PC-9 (cell line): ENCODE data around the gene CLASP1. TPM values are rescaled to one million over a fixed set of nuclear protein-coding genes. Genes with fewer than 3 reads are reported as not detected.
"Not testable (repeated sequence)": the region's sequence is repeated elsewhere in the genome, so short reads cannot be mapped to it uniquely, and the experiment has no call there.

Source experiments
- BruUV-seq: library from RNA; stranded (reverse); fragments of 400-500 nt; replicated peaks from 2 replicates; lab custom pipeline; 2021; lab: Mats Ljungman, UMichigan
- CTCF ChIA-PET: fragments of 300-600 bp; sonication (Branson Sonifier 250); formaldehyde crosslinking; loops from one replicate; lab custom pipeline; 2022; ENCODE audit warnings: antibody characterized with exemption; lab: Charles Lee
- POLR2A ChIA-PET: fragments of 300-600 bp; sonication (Branson Sonifier 250); formaldehyde crosslinking; loops from one replicate; lab custom pipeline; 2022; ENCODE audit warnings: antibody characterized with exemption; ENCODE audit not compliant: unreplicated experiment; lab: Charles Lee
- DNase-seq, 2 experiments: peaks; one replicate each; pipeline versions ENCODE4 v3.0.0 to v3.0.0-alpha.2; 2015 to 2022; ENCODE audit warnings: mixed read lengths in 1 of 2
- H2AFZ ChIP-seq: fragments of 200-600 bp; sonication (generic); 2 replicates; pipeline ENCODE4 v1.8.1; 2017; ENCODE audit warnings: antibody characterized with exemption
- H3F3A ChIP-seq: fragments of 200-600 bp; sonication (generic); 2 replicates; pipeline ENCODE4 v1.8.1; 2017; ENCODE audit warnings: antibody characterized with exemption, mild to moderate bottlenecking, low read depth; ENCODE audit not compliant: insufficient read depth
- H3K27ac ChIP-seq: fragments of 200-600 bp; sonication (generic); 2 replicates; pipeline ENCODE4 v1.6.1; 2016; ENCODE audit warnings: mixed run types
- H3K27me3 ChIP-seq: fragments of 200-600 bp; sonication (generic); 2 replicates; pipeline ENCODE4 v1.6.1; 2016; ENCODE audit warnings: low read depth, mixed run types; ENCODE audit not compliant: insufficient read depth
- H3K36me3 ChIP-seq: fragments of 200-600 bp; sonication (generic); 2 replicates; pipeline ENCODE4 v1.6.1; 2016; ENCODE audit warnings: low read depth, mixed run types
- H3K4me1 ChIP-seq: fragments of 200-600 bp; sonication (generic); replicated peaks from 2 replicates; pipeline ENCODE4 v1.6.1; 2016; ENCODE audit warnings: mixed run types; ENCODE audit not compliant: insufficient read depth
- H3K4me2 ChIP-seq: fragments of 200-600 bp; sonication (generic); 2 replicates; pipeline ENCODE4 v1.6.1; 2017; ENCODE audit warnings: mixed run types
- H3K4me3 ChIP-seq: fragments of 200-600 bp; sonication (generic); 2 replicates; pipeline ENCODE4 v1.6.1; 2016; ENCODE audit warnings: mixed run types
- H3K79me2 ChIP-seq: fragments of 200-600 bp; sonication (generic); 2 replicates; pipeline ENCODE4 v1.6.1; 2017; ENCODE audit warnings: low read depth, mixed run types
- H3K9me2 ChIP-seq: fragments of 200-600 bp; sonication (generic); 2 replicates; pipeline ENCODE4 v1.8.1; 2017; ENCODE audit warnings: mild to moderate bottlenecking; ENCODE audit not compliant: insufficient read depth
- H3K9me3 ChIP-seq: fragments of 200-600 bp; sonication (generic); 2 replicates; pipeline ENCODE4 v1.8.1; 2016; ENCODE audit warnings: low read depth; ENCODE audit not compliant: insufficient read depth
- H4K20me1 ChIP-seq: fragments of 200-600 bp; sonication (generic); 2 replicates; pipeline ENCODE4 v1.8.1; 2017; ENCODE audit not compliant: insufficient read depth
- CTCF ChIP-seq: fragments of 200-600 bp; sonication (generic); conservative IDR thresholded peaks from 2 replicates; pipeline ENCODE4 v1.6.1; 2017; ENCODE audit warnings: mixed run types, antibody characterized with exemption, mild to moderate bottlenecking, moderate library complexity
- EZH2 ChIP-seq: fragments of 200-600 bp; sonication (generic); IDR thresholded peaks from 2 replicates; pipeline ENCODE4 v1.8.0; 2017; ENCODE audit warnings: antibody characterized with exemption, low read depth
- intact Hi-C: fragments of 100-400 bp; cut with micrococcal nuclease; formaldehyde crosslinking; loops from one replicate; pipeline ENCODE4 v1.10.0; 2022; ENCODE audit not compliant: unreplicated experiment
- total RNA-seq: library from RNA; stranded (reverse); gene quantifications from 2 replicates; pipeline ENCODE4 v1.2.3, GENCODE V29; 2021

The CLASP1 gene
- total RNA-seq, 1 experiment from 2014 or later: 61.8 TPM

DNA sequence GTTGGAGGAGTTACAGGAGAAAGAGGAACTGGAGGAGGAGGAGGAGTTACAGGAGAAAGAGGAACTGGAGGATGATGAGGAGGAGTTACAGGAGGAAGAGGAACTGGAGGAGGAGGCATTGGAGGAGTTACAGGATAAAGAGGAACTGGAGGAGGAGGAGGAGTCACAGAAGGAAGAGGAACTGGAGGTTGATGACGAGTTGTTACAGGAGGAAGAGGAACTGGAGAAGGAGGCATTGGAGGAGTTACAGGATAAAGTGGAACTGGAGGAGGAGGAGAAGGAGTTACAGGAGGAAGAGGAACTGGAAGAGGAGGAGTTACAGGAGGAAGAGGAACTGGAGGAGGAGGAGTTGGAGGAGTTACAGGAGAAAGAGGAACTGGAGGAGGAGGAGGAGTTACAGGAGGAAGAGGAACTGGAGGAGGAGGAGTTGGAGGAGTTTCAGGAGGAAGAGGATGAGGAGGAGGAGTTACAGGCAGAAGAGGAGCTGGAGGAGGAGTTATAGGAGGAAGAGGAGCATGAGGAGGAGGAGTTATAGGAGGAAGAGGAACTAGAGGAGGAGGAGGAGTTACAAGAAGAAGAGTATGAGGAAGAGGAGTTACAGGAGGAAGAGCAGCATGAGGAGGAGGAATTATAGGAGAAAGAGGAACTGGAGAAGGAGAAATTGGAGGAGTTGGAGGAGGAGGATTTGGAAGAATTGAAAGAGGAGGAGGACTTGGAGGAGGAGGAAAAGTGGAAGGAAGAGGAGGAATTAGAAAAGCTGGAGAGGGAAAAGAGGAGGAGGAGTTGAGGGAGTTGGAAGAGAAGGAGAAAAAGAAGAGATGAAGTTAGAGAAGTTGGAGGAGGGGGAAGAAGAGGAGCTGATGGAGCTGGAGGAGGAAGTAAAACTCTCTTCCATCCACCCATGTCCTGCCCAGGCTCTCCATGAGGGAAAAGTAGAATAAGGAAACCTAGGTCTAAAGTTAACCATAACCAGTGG is 37.2 kb downstream of the CLASP1 start:
- H2AFZ ChIP-seq: no peak overlapping the region
- no peak overlapping the region for H3K27ac ChIP-seq
- ChIA-PET POLR2A (no interaction called here), CTCF (no interaction called here)
- no peak overlapping the region for H3K4me3 ChIP-seq
- H3F3A ChIP-seq: peaks cover 7% of the 10 kb centered on the region; the same call in 1 of the 2 replicates
- intact Hi-C loops: no loop called here
- TF ChIP-seq CTCF (no peak), EZH2 (no peak)
- no peak overlapping the region for H3K4me2 ChIP-seq
- H4K20me1 ChIP-seq: 0 out of 2 replicates have a peak, but pooled peaks cover 4% of the 10 kb centered on the region
- peaks cover 13% of the 10 kb centered on the region; the same call in 1 of the 2 replicates for H3K79me2 ChIP-seq
- H3K27me3 ChIP-seq: no peaks in the 10 kb centered on the region
- no peaks in the 10 kb centered on the region for H3K36me3 ChIP-seq
- no peak for DNase-seq
- H3K9me2 ChIP-seq: no peaks in the 10 kb centered on the region
- peaks cover 2% of the 10 kb centered on the region; the same call in 1 of the 2 replicates for H3K9me3 ChIP-seq
- no TSS peak for BruUV-seq
- H3K4me1 ChIP-seq: no peaks in the 10 kb centered on the region

DNA sequence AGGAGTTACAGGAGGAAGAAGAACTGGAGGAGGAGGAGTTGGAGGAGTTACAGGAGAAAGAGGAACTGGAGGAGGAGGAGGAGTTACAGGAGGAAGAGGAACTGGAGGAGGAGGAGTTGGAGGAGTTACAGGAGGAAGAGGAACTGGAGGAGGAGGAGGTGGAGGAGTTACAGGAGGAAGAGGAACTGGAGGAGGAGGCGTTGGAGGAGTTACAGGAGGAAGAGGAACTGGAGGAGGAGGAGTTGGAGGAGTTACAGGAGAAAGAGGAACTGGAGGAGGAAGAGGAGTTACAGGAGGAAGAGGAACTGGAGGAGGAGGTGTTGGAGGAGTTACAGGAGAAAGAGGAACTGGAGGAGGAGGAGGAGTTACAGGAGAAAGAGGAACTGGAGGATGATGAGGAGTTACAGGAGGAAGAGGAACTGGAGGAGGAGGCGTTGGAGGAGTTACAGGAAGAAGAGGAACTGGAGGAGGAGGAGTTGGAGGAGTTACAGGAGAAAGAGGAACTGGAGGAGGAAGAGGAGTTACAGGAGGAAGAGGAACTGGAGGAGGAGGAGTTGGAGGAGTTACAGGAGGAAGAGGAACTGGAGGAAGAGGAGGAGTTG is 38.1 kb downstream of the CLASP1 start:
- H4K20me1 ChIP-seq, intact Hi-C loops, H3K27ac ChIP-seq, H3K4me2 ChIP-seq, H3K4me1 ChIP-seq, H3K9me2 ChIP-seq, POLR2A ChIA-PET, DNase-seq, H3K9me3 ChIP-seq, H3F3A ChIP-seq, H3K36me3 ChIP-seq, H3K27me3 ChIP-seq, BruUV-seq, CTCF ChIA-PET, H2AFZ ChIP-seq, H3K4me3 ChIP-seq: not testable (repeated sequence)
- peaks cover 13% of the 10 kb centered on the region; the same call in 1 of the 2 replicates for H3K79me2 ChIP-seq

- H3K9me2 ChIP-seq, H3K27ac ChIP-seq, intact Hi-C loops, H3K9me3 ChIP-seq, H3K36me3 ChIP-seq, BruUV-seq, H2AFZ ChIP-seq, H3F3A ChIP-seq, H3K27me3 ChIP-seq, H4K20me1 ChIP-seq, H3K4me3 ChIP-seq, CTCF ChIA-PET, H3K4me2 ChIP-seq, H3K4me1 ChIP-seq, DNase-seq, POLR2A ChIA-PET: not testable (repeated sequence)
- peaks cover 13% of the 10 kb centered on the region; the same call in 1 of the 2 replicates for H3K79me2 ChIP-seq
Measured at GRCh38 chr2:121610487-121610874, 38.8 kb downstream of the CLASP1 start.

- ChIA-PET CTCF (no interaction called here), POLR2A (no interaction called here)
- H3K4me3 ChIP-seq: no peak overlapping the region
- BruUV-seq: no TSS peak
- TF ChIP-seq CTCF (no peak), EZH2 (no peak)
- intact Hi-C loops: no loop called here
- H4K20me1 ChIP-seq: 0 out of 2 replicates have a peak, but pooled peaks cover 4% of the 10 kb centered on the region
- peaks cover 9% of the 10 kb centered on the region; the same call in 1 of the 2 replicates for H3K79me2 ChIP-seq
- no peak for DNase-seq
- no peaks in the 10 kb centered on the region for H3K4me1 ChIP-seq
- no peak overlapping the region for H3K4me2 ChIP-seq
- H3K27ac ChIP-seq: no peak overlapping the region
- no peaks in the 10 kb centered on the region for H3K9me2 ChIP-seq
- H3K36me3 ChIP-seq: no peaks in the 10 kb centered on the region
- H3K27me3 ChIP-seq: no peaks in the 10 kb centered on the region
- peaks cover 2% of the 10 kb centered on the region; the same call in 1 of the 2 replicates for H3K9me3 ChIP-seq
- H2AFZ ChIP-seq: no peak overlapping the region
- H3F3A ChIP-seq: peaks cover 6% of the 10 kb centered on the region; the same call in 1 of the 2 replicates
Measured at GRCh38 chr2:121608967-121609366, 40.3 kb downstream of the CLASP1 start.
